ENCODE data around the gene LUC7L. TPM values are rescaled to one million over a fixed set of nuclear protein-coding genes. Genes with fewer than 3 reads are reported as not detected.

Gene LUC7L
- polyA plus RNA-seq, 1 donor (not counting 4 experiments of a cell fraction or from before 2014, with no cell fraction given): 31.0 TPM

GRCh38 chr16:189604-190186 lies 39.6 kb downstream of the LUC7L start:
- Histone ChIP-seq H3K4me1 (ENCODE audit: control insufficient read depth, extremely low read depth, insufficient read depth, low read length) (no peaks in the 10 kb centered on the region), H3K79me2 (ENCODE audit: control insufficient read depth, insufficient read depth, low read length) (no peaks in the 10 kb centered on the region), H3K27me3 (ENCODE audit: control insufficient read depth, extremely low read depth, insufficient read depth, low read length) (no peaks in the 10 kb centered on the region), H3K4me3 (ENCODE audit: control insufficient read depth in 2 of 3, extremely low read depth in 1 of 3, insufficient read depth in 2 of 3, low read depth in 1 of 3, low read length in 3 of 3) (no peak overlapping the region), H3K4me2 (ENCODE audit: control insufficient read depth, extremely low read depth, insufficient read depth, low read depth, low read length) (no peak overlapping the region), H3K36me3 (ENCODE audit: control insufficient read depth in 2 of 2, extremely low read depth in 1 of 2, insufficient read depth in 2 of 2, low read length in 2 of 2) (peaks cover 33 to 38% of the 10 kb centered on the region in 2 experiments), H3K27ac (ENCODE audit: control insufficient read depth, insufficient read depth, low read length) (no peak overlapping the region), H2AFZ (ENCODE audit: control insufficient read depth, low read length) (no peak overlapping the region), H3K9me3 (ENCODE audit: control insufficient read depth, low read depth, low read length) (no peaks in the 10 kb centered on the region), H3K9me1 (ENCODE audit: control insufficient read depth, extremely low read depth, insufficient read depth, low read length) (no peaks in the 10 kb centered on the region), H3K9ac (ENCODE audit: control insufficient read depth, extremely low read depth, insufficient read depth, low read length) (no peak overlapping the region), H4K20me1 (ENCODE audit: control insufficient read depth, extremely low read depth, insufficient read depth, low read length) (peaks cover 6% of the 10 kb centered on the region)
- DNase-seq (ENCODE audit: low read depth, low spot score): no peak
- no peak for FAIRE-seq
- TF ChIP-seq CTCF (optimal IDR thresholded peaks at IDR 0.05 in 1 of 3, IDR thresholded peaks at IDR 0.05 in 1 of 3, conservative IDR thresholded peaks at IDR 0.05 in 1 of 3; ENCODE audit: extremely low read depth in 1 of 3, insufficient read depth in 2 of 3, low read length in 3 of 3) (no peak), EZH2 (IDR thresholded peaks at IDR 0.05; ENCODE audit: low read length) (no peak)
- dilution Hi-C loops (cut with MboI; ENCODE audit: extremely low pct_ligation_motif_present, low sequenced_read_pairs): no loop called here

- Histone ChIP-seq H4K20me1 (ENCODE audit: control insufficient read depth, extremely low read depth, insufficient read depth, low read length) (peaks cover 6% of the 10 kb centered on the region), H3K27ac (ENCODE audit: control insufficient read depth, insufficient read depth, low read length) (no peak overlapping the region), H2AFZ (ENCODE audit: control insufficient read depth, low read length) (no peak overlapping the region), H3K36me3 (ENCODE audit: control insufficient read depth in 2 of 2, extremely low read depth in 1 of 2, insufficient read depth in 2 of 2, low read length in 2 of 2) (peaks cover 33 to 34% of the 10 kb centered on the region in 2 experiments), H3K4me1 (ENCODE audit: control insufficient read depth, extremely low read depth, insufficient read depth, low read length) (no peaks in the 10 kb centered on the region), H3K4me3 (ENCODE audit: control insufficient read depth in 2 of 3, extremely low read depth in 1 of 3, insufficient read depth in 2 of 3, low read depth in 1 of 3, low read length in 3 of 3) (no peak overlapping the region), H3K4me2 (ENCODE audit: control insufficient read depth, extremely low read depth, insufficient read depth, low read depth, low read length) (no peak overlapping the region), H3K9me3 (ENCODE audit: control insufficient read depth, low read depth, low read length) (no peaks in the 10 kb centered on the region), H3K27me3 (ENCODE audit: control insufficient read depth, extremely low read depth, insufficient read depth, low read length) (no peaks in the 10 kb centered on the region), H3K79me2 (ENCODE audit: control insufficient read depth, insufficient read depth, low read length) (no peaks in the 10 kb centered on the region), H3K9me1 (ENCODE audit: control insufficient read depth, extremely low read depth, insufficient read depth, low read length) (no peaks in the 10 kb centered on the region), H3K9ac (ENCODE audit: control insufficient read depth, extremely low read depth, insufficient read depth, low read length) (no peak overlapping the region)
- TF ChIP-seq CTCF (optimal IDR thresholded peaks at IDR 0.05 in 1 of 3, IDR thresholded peaks at IDR 0.05 in 1 of 3, conservative IDR thresholded peaks at IDR 0.05 in 1 of 3; ENCODE audit: extremely low read depth in 1 of 3, insufficient read depth in 2 of 3, low read length in 3 of 3): peak in 2 of 3 experiments; percentile 7 to 40
- TF ChIP-seq EZH2 (IDR thresholded peaks at IDR 0.05; ENCODE audit: low read length): no peak
- dilution Hi-C loops (cut with MboI; ENCODE audit: extremely low pct_ligation_motif_present, low sequenced_read_pairs): no loop called here
- no peak for DNase-seq (ENCODE audit: low read depth, low spot score)
- FAIRE-seq: no peak
Measured at GRCh38 chr16:188674-189073, 40.6 kb downstream of the LUC7L start.

Measured in keratinocyte (primary cell).